Activated CD4-positive, alpha-beta T cell treated with anti-CD3 and anti-CD28 coated beads, Interleukin-2, amount 50 U/mL, for 16 hours (primary cell): Measurements from ENCODE around the gene SSX4B.
"Not testable (repeated sequence)": the region's sequence is repeated elsewhere in the genome, so short reads cannot be mapped to it uniquely, and the experiment has no call there.

Source experiments
- DNase-seq: peaks from one replicate; pipeline ENCODE4 v3.0.0-alpha.2; 2020

Gene SSX4B, protein sequence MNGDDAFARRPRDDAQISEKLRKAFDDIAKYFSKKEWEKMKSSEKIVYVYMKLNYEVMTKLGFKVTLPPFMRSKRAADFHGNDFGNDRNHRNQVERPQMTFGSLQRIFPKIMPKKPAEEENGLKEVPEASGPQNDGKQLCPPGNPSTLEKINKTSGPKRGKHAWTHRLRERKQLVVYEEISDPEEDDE

DNA sequence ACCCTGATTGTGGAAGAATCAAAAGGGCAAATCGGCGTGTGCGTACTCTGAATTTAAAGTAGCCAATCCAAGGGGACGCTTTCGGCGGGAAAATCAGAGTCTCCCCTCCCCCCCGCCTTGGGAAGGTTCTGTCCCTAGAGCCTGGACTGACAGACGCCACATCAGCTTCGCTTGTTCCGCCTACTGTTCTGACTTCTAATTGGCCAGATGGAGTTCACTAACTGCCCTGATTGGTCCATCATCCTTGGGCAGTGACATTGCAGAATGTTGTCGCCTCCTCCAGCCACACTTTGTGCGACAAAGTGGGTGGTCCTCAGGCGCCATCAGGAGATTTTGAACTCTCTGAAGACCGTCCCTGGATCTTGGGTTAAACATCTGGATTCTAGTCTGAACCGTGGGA lies at the start of gene SSX4B:
TSS of gene SSX4B (minus strand) at position 101 of the 400 bp plus-strand sequence. CDS start 588 bp downstream, outside the sequence.
- DNase-seq, result not testable (repeated sequence)

DNA sequence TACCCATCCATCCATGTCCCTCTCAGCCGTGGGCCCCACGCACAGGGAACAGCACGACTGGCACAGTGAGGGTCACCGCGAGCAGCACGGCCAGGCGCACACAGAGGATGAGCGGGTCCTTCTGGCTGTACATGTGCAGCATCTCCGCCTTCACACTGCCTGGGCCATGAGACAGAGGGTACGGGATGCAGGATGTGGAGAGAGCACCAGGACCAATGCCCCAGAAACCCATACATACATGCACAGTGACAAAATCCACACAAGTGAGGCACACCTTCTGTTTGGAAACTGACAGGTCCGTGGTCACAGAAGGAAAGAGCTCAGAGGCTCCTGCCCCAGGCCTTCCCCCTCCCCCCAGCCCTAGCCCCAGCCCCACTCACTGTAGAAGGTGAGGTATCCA lies 48.8 kb upstream of the SSX4B start:
- DNase-seq, result no peak

- no peak for DNase-seq
Measured at GRCh38 chrX:48460031-48460430, 48.3 kb upstream of the SSX4B start.

DNA sequence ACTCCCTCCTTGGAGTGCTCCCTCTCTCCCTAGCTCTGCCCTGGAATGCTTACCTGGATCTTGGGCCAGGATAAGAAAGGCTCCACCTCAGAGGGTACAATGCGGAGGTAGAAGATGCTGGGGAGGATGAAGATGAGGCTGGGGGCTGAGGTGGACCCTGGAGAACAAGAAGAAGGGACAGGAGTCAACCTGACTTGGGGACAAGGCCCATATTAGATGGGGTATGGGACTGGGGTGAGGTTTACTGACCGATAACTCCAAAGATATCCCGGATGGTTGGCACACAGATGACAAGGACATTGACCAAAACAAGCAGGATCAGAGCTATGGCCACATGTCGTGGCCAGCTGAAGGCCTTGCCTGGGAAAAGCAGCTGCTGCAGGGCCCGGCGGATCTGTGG lies 47.7 kb upstream of the SSX4B start:
- DNase-seq, result no peak

DNA sequence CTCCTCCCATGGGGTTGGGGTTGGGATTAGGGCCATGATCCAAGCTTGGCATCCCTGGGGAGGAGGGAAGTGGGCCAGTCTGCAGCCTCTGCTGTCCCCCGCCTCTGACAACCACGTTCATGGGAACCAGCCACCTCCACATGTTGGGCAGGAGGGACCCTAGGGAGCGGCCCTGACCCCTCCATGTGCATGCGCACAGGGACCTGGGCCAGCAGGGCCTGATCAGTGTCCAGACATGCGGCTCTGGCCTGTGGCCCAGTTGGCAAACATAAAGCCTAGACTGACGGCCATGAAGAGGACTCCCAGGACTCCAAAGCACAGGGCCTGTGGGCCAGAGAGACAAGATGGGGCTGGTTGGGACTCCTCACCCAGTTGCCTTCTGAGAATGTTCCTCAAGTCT lies 47.0 kb upstream of the SSX4B start:
- no peak for DNase-seq

GRCh38 chrX:48456628-48457331 lies 45.0 kb upstream of the SSX4B start:
- no peak for DNase-seq

DNA sequence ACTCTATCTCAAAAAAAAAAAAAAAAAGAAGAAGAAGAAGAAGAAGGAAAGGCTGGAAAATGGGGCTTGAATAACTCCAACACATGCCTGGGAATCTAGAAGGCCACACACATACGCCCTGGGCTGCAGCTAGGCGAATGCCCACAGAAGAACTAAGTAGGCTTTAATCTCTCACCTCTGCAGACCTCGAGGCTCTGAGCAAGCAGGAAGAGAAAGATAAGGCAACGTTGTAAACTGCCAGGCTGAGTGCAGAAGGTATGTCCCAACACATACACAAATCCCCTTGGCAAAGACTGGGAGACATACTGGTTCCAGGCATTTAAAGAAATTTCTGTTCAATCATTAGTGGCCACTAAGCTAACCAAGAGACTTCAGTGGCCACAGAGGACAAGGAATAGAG lies 39.9 kb upstream of the SSX4B start:
- DNase-seq, result no peak

DNA sequence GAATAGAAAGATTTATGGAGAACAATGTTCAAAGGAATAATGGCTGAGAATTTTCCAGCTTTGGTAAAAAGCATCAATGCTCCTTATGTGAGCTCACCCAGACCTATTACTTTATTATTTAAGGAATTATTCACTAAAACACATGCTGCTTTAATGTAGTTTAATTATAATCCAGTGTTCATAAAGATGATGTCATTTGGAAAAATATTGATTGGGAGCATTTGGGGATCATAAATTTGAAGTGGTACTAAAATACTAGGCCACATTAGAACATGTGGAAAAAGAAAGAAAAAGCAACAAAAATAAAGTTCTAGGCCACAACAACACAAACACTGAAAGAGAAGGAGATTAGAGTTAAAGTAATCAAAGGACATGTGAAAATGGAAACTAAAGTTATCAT lies 38.3 kb upstream of the SSX4B start:
- no peak for DNase-seq

- not testable (repeated sequence) for DNase-seq
Measured at GRCh38 chrX:48447201-48447600, 35.4 kb upstream of the SSX4B start.

- not testable (repeated sequence) for DNase-seq
Measured at GRCh38 chrX:48433713-48434112, 22.0 kb upstream of the SSX4B start.

DNA sequence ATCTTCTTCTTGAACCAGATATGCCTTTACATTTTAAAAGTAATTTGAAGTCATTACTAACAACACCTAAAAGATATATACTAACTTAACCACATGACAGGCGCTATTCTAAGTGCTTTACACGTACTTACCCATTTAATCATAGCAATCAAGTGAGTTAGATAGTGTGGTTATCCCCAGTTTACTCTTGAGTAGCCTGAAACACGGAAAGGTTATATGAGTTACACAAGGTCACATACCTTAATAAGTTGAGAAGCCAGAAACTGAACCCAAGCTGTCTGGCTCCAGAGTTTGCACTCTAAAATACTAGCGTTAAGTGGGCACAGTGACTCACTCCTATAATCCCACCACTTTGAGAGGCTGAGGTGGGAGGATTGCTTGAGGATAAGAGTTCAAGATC lies 18.4 kb upstream of the SSX4B start:
- DNase-seq, result not testable (repeated sequence)

GRCh38 chrX:48429606-48430005 lies 17.8 kb upstream of the SSX4B start:
- DNase-seq, result not testable (repeated sequence)

DNA sequence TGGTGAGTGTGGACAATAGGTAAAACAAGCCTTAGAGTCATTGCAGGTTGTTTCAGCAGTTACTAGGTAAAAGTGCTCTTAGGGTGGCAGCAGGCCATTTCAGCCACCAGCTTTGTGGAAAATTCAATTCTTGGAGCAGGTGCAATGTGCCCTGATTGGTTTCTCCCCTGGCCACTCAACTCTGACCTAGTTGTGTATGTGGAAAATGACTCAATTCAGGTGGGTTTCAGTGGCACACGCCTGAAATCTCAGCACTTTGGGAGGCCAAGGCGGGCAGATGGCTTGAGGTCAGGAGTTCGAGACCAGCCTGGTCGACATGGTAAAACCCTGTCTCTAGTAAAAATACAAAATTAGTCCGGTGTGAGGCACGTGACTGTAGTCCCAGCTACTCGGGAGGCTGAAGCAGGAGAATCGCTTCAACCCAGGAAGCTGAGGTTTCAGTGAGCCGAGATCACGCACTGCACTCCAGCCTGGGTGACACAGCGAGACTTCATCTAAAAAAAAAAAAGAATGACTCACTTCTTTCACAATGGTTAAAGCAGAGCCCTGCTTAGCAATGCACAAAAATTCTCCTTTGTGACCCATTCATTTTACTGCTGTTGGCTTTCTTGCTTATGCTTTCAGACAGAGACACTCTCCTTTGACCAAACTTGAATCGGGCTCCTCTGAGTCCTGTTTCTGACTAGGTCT lies 15.4 kb upstream of the SSX4B start:
- DNase-seq, result not testable (repeated sequence)

GRCh38 chrX:48397825-48398224 lies 13.9 kb downstream of the SSX4B start:
- DNase-seq, result not testable (repeated sequence)

- not testable (repeated sequence) for DNase-seq
Measured at GRCh38 chrX:48396931-48397330, 14.8 kb downstream of the SSX4B start.

DNA sequence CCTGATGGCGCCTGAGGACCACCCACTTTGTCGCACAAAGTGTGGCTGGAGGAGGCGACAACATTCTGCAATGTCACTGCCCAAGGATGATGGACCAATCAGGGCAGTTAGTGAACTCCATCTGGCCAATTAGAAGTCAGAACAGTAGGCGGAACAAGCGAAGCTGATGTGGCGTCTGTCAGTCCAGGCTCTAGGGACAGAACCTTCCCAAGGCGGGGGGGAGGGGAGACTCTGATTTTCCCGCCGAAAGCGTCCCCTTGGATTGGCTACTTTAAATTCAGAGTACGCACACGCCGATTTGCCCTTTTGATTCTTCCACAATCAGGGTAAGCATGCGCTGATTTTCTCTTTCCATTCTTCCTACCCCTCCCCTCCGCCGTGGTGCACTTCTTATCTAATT lies 28.5 kb downstream of the SSX4B start, which contains the start of gene SSX4:
TSS of gene SSX4 (plus strand) at position 301 of the 400 bp plus-strand sequence. CDS start 515 bp downstream, outside the sequence.
- not testable (repeated sequence) for DNase-seq

DNA sequence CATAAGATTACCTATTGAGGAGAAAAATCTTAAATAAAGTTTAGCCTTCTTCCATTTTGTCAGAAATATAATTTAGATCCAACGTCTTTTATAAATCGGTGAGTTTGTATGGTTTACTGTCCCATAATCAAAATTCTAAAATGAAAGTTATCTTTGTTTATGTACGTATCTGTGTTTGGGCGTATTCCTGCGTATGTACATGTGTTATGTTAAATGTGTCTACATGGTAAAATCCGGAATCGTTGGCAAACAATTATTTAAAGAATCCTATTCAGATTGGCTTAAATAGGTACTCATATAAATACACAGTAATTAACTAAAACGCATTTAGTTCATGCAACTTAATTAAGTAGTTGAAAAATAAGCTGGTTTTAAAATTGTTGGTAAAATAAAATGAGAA lies 41.4 kb downstream of the SSX4B start:
- DNase-seq, result not testable (repeated sequence)

DNA sequence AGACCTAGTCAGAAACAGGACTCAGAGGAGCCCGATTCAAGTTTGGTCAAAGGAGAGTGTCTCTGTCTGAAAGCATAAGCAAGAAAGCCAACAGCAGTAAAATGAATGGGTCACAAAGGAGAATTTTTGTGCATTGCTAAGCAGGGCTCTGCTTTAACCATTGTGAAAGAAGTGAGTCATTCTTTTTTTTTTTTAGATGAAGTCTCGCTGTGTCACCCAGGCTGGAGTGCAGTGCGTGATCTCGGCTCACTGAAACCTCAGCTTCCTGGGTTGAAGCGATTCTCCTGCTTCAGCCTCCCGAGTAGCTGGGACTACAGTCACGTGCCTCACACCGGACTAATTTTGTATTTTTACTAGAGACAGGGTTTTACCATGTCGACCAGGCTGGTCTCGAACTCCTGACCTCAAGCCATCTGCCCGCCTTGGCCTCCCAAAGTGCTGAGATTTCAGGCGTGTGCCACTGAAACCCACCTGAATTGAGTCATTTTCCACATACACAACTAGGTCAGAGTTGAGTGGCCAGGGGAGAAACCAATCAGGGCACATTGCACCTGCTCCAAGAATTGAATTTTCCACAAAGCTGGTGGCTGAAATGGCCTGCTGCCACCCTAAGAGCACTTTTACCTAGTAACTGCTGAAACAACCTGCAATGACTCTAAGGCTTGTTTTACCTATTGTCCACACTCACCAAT lies 43.9 kb downstream of the SSX4B start:
- not testable (repeated sequence) for DNase-seq

- DNase-seq, result not testable (repeated sequence)
Measured at GRCh38 chrX:48359281-48359680, 52.5 kb downstream of the SSX4B start.

DNA sequence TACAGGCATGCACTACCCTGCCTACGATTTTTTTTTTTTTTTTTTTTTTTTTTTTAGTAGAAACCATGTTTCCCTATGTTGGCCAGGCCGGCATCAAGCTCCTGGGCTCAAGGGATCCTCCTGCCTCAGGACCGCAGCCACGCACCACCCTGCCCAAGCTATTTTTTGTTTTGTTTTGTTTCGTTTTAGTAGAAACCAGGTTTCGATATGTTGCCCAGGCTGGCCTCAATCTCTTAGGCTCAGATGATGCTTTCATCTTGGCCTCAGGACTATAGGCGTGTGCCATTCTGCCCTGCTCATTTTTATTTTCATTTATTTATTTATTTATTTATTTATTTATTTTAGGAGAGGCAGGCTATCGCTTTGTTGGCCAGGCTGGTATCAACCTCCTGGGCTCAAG lies 54.1 kb downstream of the SSX4B start:
- no peak for DNase-seq

GRCh38 chrX:48356315-48357094 lies 55.3 kb downstream of the SSX4B start, which contains the start of gene SSX3:
Gene SSX3 (minus strand): TSS chrX:48356703. CDS start chrX:48355249, 1,454 bp downstream.
- DNase-seq, result not testable (repeated sequence)
